ENCODE measurements around the gene MDFI. TPM values are rescaled to one million over a fixed set of nuclear protein-coding genes. Genes with fewer than 3 reads are reported as not detected.

Gene MDFI
- total and polyA plus RNA-seq, 12 donors = 0.34 to 4.4 (median 1.3) TPM

DNA sequence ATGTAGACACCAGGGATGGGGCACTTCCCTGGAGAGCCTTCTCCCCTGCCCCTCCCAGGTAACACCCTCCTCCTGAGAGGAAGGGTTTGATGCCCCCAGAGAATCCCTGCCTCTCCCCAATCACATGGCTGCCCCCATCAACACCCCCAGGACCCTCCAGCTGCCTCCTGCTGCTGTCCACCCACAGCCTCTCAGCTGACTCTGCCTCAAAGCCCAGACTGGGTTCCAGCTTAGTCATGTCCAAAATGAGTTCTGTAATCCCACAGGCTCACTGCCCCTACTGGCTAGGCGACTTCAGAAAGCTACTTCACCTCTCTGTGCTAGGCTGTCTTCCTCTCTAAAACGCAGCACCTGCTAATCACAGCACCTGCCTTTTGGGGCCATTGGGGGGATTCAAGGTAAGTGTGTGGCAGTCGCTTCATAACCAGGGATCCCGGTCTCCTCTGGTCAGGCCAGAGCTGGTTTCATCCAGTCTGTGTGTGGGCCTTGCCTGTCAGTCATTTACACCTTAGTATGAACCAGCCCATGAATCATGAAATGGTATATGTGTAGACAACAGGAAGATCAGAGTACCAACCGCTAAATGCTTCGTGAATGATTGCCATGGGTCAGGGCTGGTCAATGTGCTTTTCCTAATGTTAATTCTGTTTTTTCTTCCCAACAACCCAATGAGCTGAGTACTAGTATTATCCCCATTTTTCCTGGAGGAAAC lies 56.7 kb downstream of the MDFI start:
- DNase-seq = no peak
- Histone ChIP-seq H3K4me3 (no peak overlapping the region), H3K36me3 (peaks cover 0 to 26% (median 11%) of the 10 kb centered on the region in 9 donors), H3K9me3 (no peaks in the 10 kb centered on the region), H3K27ac (no peak overlapping the region), H3K4me1 (peaks cover 0 to 66% (median 38%) of the 10 kb centered on the region in 9 donors), H3K27me3 (no peaks in the 10 kb centered on the region)
- 82 to 90% methylated on average over 6 of the region's 6 CpGs for whole genome bisulfite sequencing, 2 donors
- intact Hi-C loops (cut with DNase I) = loop anchor here in 3 of 10 donors (5.0 to 10.0 kb wide), 2 partner anchors 37 to 80 kb away; partner anchors contain the start of gene FRS3 (in 2 of the 3)
- no peak for ATAC-seq
- TF ChIP-seq, protein P1, sequence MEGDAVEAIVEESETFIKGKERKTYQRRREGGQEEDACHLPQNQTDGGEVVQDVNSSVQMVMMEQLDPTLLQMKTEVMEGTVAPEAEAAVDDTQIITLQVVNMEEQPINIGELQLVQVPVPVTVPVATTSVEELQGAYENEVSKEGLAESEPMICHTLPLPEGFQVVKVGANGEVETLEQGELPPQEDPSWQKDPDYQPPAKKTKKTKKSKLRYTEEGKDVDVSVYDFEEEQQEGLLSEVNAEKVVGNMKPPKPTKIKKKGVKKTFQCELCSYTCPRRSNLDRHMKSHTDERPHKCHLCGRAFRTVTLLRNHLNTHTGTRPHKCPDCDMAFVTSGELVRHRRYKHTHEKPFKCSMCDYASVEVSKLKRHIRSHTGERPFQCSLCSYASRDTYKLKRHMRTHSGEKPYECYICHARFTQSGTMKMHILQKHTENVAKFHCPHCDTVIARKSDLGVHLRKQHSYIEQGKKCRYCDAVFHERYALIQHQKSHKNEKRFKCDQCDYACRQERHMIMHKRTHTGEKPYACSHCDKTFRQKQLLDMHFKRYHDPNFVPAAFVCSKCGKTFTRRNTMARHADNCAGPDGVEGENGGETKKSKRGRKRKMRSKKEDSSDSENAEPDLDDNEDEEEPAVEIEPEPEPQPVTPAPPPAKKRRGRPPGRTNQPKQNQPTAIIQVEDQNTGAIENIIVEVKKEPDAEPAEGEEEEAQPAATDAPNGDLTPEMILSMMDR (IDR thresholded peaks at IDR 0.05) = no peak

DNA sequence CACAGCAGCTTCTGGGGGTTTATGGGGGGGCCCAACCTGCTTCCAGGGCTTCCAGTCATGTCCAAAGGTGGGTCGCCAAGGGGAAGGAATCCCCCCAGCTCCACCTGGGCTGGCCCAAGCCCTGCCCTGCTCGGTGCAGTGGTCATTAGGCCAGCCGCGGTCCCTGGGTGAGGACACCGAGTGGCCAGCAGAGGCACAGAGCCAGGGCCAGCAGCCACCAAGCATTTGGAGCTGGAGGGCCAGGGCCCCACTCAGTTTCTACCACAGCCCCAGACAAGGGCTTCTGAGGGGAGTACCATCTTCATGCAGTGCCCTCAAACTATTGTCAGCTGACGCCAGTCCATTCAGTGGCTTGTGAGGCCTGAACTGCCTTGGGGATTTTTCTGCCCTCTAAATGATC lies 57.6 kb downstream of the MDFI start:
- Histone ChIP-seq H3K9me3 (no peaks in the 10 kb centered on the region), H3K27me3 (no peaks in the 10 kb centered on the region), H3K4me1 (peaks cover under 1 to 74% (median 44%) of the 10 kb centered on the region in 9 donors), H3K36me3 (peaks cover 0 to 17% (median 3%) of the 10 kb centered on the region in 9 donors), H3K4me3 (no peak overlapping the region), H3K27ac (peak overlapping the region in 1 of 10 donors; percentile 15)
- no peak for DNase-seq
- intact Hi-C loops (cut with DNase I) = loop anchor here in 3 of 10 donors (5.0 to 10.0 kb wide), 2 partner anchors 36 to 79 kb away; partner anchors contain the start of gene FRS3 (in 2 of the 3)
- TF ChIP-seq, protein P1 (IDR thresholded peaks at IDR 0.05) = no peak
- no peak for ATAC-seq
- WGBS, 2 donors = 87 to 94% methylated on average over 6 of the region's 6 CpGs

DNA sequence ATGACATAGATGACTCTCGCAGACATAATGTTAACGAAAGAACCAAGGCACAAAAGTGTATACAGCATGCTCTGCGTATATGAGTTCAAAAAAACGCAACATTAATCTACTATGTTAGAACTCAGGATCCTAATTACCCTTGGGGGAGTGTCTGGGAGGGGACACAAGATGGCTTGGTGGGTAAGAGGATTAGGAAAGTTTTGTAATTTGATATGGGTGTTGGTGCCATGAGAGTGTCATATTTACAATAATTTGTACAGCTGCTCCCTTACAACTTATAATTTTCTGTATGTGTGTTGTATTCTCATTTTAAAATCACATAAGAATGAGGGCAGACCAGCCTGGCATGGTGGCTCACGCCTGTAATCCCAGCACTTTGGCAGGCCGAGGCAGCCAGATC lies 58.5 kb downstream of the MDFI start:
- ATAC-seq (no peak), DNase-seq (no peak)
- Histone ChIP-seq H3K9me3 (no peaks in the 10 kb centered on the region), H3K4me3 (no peak overlapping the region), H3K27me3 (no peaks in the 10 kb centered on the region), H3K27ac (no peak overlapping the region), H3K4me1 (peaks cover 6 to 84% (median 48%) of the 10 kb centered on the region in 9 donors), H3K36me3 (peaks cover 0 to 12% (median 0%) of the 10 kb centered on the region in 9 donors)
- TF ChIP-seq, protein P1 (IDR thresholded peaks at IDR 0.05) = no peak
- WGBS, 2 donors = 93 to 97% methylated on average over 6 of the region's 6 CpGs
- intact Hi-C loops (cut with DNase I) = loop anchor here in 3 of 10 donors (5.0 to 10.0 kb wide), 2 partner anchors 36 to 78 kb away; partner anchors contain the start of gene FRS3 (in 2 of the 3)

DNA sequence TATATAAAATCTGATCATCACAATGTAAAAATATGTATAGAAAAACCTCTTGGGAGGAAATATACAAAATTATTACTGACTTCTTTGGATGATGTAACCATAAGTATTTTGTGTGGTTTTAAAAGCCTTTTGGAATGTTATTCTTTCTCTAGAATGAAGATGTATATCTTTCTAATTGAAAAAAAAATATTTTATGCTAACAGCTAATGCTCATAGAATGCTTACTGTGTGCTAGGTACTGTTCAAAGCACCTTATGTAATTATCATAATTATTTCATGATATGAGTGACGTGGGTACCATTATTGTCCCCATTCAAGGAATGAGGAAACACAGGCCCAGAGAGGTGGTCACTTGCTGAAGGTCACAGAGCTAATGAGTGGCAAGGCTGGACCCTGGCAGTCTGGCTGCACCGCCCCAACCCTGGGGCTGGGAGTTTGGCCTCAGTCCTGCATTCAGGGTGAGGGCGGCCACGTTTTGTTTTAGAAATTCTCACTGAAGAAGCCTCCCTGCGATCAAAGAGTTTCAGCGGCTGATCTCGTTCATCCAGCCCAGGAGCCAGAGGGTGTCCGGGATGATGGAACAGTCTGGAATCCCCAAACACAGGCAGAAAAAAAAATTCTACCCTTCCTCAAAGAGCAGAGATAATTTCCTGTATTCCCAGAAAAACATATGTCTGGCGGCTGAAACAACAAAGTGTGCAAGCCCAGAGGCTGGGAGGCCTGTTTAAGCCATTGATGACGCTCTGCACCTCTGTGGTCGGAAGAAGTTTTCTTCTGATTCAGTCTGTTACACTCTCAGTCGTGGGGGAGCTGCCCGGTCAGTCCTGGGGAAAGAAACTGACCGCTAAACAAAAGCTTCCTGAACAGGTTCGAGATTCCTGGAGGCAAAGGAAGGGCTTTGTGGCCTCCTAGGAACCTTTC lies 59.9 kb downstream of the MDFI start:
- H3K9me3 ChIP-seq = no peaks in the 10 kb centered on the region
- intact Hi-C loops (cut with DNase I) = loop anchor here in 3 of 10 donors (5.0 to 10.0 kb wide), 2 partner anchors 34 to 77 kb away; partner anchors contain the start of gene FRS3 (in 2 of the 3)
- DNase-seq (peak in 1 of 2 donors; percentile 51), ATAC-seq (peak in 6 of 8 donors; percentile 30 to 76 (median 56))
- H3K27me3 ChIP-seq = no peaks in the 10 kb centered on the region
- TF ChIP-seq, protein P1 (IDR thresholded peaks at IDR 0.05) = no peak
- H3K4me1 ChIP-seq = peaks cover 6 to 94% (median 46%) of the 10 kb centered on the region in 9 donors
- H3K4me3 ChIP-seq = no peak overlapping the region
- WGBS, 2 donors = 43 to 56% methylated on average over 15 of the region's 15 CpGs
- peak overlapping the region in 9 of 10 donors; percentile 65 to 93 (median 79) for H3K27ac ChIP-seq
- H3K36me3 ChIP-seq = peaks cover 0 to 17% (median 0%) of the 10 kb centered on the region in 9 donors
